Measurements from ENCODE around the gene ADCY4.
"Not testable (repeated sequence)": the region's sequence is repeated elsewhere in the genome, so short reads cannot be mapped to it uniquely, and the experiment has no call there.

Gene ADCY4

DNA sequence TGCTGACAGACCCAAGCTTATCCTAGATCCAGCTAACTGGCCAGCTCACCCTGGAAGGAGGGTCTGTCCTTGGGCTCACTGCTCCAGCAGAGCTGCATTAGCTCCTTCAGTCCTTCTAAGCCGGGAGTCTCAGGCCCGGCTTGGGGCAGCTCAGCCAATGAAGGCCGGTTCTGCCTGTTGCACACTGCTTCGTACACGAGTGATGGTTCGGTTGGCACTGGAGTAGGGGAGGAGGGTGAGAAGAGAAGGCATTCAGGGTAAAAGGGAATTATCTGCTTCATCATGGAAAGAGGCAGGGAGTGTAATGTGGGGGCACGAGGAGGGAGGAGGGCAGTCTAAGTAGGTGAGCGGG, 2.9 kb upstream of the ADCY4 start:
- DNase-seq, result no peak

DNA sequence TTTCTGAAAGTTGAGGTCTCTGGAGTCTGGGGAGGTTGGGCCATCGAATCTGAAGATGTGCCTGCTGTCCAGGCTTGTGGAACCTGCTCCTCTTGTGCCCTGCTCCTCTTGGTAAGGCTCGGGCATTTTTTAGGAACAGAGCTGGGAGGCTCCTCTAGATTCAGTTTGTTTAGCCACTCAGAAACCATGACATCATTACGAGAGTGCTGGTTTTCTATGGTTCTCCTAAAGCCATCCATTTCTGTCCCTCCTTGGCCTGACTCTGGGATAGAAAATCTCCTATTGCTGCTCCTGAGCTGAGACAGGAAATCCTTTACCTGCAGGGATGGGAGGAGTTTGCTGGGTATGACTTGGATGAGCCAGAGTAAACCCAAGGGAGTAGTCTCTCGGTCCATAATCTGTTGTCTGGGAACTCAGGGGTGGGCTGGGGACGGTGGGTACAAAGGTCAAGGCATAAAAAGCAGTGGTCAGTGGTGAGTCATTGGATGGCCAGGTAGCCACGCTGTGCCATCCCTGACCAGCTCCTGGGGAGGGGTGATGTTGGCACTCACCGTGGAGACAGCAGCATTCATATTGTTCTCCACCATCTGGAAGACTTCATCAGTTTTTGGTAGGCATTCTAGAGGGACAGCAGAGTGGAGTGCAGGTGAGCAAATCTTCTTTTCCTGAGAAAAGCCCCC, 2.4 kb upstream of the ADCY4 start:
- DNase-seq, result no peak

DNA sequence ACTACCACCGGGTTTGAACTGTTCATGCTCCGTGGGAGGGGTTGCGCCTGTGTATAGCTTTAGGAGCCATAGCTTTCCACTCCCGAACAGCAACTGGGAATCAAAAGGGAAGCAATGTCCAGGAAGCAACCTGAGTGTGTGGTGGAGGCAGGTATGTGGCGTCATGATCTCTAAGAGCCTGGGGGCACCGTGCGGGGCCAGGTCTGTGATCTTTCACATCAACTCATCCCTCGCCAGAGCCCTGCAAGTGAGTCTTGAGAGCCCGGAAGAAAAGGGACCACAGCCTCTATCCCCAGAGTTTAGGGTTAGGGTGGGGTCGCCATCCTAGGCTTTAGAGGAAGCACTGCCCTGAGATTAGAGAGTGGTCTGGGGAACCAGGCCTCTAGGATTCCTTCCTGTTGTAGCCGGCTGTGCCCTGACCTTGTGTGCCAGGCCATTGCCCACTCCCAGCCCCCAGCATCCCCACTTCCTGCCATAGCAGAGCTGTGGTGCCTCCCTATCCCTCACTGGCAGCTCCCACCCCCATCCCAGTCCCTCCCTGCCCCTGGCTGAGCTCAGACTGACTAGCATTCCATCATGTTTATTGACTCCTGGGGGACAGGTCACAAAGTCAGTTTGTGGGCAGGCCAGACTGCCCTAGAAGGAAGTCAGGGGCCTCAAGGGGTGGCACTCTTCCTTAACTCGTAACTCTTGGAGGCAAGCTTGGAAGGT, 745 bp upstream of the ADCY4 start:
- DNase-seq, result no peak

DNA sequence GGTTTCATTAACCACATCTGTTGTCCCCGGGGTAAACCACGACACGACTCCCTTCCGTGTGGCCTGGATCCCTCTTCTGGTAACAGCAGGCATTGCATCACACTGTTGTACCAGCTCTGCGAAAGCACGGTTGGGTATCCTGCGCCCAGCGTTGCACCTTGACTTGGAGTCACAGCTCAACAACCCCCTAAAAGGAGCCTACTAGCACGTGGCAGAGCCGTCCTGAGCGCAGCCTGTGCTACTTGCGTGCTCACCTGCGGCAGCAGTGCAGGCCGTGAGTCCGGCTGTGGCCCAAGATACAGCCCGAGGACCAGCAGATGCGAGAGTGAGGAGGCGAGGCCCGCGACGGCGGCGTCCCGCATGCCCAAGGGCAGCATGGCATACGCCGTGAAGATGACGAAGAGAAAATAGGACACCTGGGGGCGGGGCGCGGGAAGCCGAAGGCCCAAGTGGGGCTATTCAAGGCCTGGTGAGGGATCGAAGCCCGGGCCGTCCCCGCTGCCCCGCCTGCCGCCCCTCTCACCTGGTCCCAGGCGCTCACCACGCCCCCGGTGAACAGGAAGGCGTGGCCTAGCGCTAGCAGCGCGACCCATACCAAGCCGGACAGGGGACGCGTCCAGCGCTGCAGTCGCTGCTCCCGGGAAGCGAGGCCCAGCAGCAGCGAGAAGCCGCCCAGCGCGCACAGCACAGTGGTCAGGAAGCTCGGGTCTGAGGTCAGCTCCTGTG, 2.4 kb downstream of the ADCY4 start:
- peak; percentile 77 for DNase-seq

DNA sequence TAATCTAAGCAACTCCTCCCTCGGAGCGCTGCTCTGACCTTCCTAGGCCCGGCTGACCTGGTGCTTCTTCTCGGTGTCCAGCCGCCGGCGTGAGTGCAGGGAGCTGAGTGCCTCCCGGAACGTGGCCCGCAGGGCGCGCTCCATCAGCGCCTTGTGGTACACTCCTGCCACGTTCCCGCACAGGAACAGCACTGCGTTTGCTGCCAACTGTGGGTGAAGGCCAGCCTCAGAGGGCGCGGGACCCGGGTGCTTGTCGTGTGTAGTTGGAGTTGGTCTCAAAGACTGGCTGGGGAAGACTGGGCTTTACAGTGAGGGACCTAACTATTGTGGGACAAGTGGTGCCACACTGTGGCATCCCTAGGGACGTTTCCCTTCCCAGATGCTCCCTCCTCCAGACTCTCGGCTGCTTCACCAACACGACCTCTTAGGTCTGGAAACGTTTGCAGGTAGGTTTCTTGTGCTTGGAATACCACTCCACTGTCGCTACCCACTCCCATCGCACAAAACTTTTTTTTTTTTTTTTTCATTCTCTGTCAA, 3.1 kb downstream of the ADCY4 start:
- no peak for DNase-seq

DNA sequence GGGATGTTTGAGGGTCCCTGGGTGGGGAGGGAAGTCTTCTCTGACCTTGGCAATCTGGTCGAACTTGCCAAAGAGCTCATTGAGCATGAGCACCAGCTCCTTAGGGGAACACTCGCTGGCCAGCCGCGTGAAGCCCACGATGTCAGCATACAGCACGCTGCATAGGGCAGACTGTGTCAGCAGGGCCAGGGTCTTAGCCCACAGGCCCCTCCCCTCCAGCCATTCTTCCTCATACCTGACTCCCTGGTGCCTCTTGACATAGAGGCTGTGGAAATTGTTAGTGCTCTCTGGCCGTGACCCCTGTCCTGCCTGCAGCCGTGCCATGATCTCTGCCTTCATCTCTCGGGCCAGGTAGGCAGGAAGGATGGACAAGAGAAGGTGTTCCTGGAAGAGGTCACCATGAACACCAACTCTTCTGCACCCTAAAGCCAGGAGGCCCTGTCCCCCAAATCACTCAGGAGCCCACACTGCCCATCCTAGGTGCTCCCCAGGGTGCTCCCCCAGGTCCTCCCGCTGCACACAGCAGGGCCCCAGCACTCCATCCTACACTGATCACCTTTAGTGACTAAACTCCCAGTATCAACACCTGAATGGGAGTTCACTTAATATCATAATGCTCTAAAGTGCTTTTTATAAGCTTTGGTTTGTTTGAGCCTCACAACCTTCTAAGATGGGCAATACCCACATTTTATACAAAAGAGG, 3.7 kb downstream of the ADCY4 start:
- no peak for DNase-seq

DNA sequence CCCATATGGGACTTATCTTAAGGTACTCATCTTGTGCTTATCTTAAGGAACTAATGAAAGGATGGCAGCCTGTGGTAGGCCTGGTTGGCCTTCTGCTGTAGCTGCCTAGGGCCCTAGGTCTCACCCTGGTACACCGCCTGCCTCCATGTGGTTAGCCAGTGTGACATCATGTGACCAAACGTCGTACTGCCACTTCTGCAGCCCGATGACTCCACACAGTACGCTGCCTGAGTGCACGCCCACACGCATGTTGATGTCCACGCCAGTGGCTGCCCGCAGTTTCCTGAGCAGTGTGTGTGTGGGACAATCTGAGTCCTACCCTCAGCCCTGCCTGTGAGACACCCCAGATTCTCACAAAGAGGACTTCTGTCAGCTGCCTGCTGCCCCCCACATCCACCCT, 5.1 kb downstream of the ADCY4 start:
- DNase-seq, result no peak

DNA sequence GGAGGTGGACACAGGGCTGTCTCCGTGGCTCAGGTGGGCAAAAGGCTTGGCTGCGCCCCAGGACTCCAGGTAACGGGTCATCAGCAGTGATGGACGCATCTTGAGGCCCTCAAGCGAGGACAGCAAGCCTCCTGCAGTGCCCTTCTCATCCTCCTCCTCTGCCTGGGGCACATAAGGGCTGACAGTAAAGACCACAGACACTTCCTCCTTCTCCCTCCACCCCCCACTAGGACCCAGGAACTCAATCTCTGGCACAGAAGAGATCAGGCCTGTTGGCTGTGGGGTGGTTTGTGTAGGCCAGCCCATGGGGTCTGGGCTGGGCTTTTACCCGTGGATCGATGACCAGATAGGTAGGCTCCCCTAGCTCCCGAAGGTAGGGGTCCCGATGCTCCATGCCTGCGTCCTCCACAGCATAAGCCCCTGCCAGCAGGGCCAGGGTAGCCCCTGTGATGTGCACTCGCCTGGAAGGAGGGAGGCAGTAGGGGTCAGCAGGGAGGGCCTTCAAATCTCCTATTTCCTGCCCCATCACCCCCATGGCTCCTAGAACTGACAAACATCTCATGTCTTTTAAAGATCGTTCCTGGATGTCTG, 5.7 kb downstream of the ADCY4 start:
- DNase-seq, result no peak

DNA sequence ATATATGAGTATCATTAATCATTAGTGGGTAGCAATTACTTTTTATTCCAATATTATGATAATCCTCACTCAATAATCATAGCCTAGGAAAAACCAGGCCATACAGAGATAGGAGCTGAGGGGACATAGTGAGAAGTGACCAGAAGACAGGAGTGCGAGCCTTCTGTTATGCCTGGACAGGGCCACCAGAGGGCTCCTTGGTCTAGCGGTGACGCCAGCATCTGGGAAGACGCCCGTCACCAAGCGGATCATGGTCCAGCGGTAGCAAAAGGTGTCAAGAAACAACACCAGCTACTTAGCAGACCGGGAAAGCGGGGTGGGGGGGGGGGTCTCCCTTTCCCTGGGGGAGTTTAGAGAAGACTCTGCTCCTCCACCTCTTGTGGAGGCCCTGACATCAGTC, 7.0 kb downstream of the ADCY4 start:
- DNase-seq, result not testable (repeated sequence)

DNA sequence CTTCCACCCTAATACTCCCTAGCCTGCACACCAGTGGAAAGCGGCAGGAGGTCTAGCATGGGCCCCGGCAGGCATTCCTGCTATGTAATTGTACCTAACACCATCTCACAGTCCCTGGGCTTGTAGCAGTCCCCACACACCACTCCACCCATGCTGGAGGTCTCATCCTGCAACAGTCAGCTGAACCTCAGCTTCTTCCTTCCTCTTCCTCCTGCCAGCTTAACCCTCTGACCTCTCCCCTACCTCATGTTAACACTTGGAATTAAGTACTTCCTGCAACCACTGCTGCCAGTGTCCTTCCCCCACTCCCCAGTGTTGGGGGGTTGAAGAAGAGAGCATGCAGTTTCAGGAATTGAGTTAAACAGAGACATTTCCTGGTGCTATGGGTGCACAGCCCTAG, 7.6 kb downstream of the ADCY4 start:
- DNase-seq, result no peak

DNA sequence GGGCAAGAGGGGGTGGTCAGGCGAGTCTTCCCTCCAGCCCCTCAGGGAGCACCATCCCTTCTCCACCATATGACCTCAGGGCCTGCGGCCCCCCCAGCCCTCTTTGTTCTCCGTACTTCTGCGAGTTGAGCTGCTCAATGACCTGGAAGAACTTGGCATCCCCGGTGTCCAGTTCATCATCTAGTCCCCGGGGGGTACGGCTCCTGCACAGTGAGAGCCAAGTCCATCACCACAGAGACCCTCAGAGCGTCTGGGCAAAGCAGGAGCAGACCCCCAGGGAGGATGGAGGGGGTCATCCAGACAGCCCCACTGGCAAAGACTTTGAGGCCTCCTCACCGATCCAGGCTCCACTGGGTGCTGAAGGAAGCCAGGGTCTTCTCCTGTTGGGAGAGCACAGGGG, 8.9 kb downstream of the ADCY4 start:
- no peak for DNase-seq

DNA sequence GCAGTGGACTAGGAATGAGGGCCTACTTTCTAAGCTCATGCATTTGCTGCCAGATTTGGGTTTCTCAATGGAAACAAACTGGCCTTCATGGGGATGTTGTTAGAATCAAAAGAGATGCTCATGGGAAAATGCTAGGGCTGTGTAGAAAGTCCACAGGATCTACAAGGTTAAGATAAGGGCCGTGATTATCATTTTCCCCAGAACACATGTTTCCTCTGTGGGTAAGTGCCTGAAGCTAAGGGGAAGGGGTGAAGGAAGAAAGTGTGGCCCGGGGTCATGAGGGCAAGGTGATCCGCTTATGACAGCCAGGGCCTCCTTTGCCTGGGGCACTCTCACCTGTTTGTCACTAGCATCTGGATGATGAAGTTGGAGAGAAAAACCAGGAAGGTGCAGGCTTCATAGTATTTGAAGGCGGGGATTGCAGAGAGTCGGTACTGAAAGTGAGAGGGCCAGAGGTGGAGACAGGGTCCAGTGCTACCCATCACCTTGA, 9.8 kb downstream of the ADCY4 start:
- no peak for DNase-seq

DNA sequence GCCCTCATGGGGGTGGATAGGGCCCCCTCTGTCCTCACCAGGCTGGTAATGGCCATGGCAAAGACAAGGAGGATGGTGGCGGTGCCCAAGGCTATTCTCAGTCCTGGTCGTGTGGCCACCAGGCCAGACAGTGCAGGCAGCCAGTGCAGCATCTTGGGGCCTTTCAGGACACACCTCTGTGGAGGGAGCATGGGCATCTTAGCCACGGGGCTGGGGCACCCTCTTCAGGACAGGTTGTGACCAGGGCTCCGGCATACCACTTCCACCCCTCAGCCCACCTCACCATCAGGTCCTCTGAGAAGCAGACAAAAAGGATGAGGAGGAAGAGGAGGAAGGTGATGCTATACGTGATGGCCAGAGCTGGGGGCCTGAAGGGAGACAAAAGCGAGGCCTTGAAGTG, 10.8 kb downstream of the ADCY4 start:
- DNase-seq, result no peak

DNA sequence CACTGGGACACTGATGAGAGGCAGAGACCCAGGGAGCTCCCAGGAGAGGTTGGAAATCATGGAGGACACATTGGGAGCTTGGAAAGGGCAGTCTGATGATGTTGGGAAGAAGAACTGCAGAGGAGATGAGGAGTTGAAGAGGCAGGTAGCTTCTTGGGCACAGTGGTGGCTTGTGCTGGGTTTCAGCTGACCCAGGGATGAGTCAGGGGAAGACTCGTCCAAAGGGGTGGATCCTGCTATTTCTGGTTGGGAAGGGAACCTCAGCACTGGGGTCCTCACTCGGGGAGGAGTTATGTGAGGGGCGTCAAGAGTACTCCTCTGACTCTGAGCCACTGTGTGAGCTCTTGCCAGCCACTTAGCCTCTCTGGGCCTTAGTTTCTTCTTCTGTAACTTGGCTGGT, 11.5 kb downstream of the ADCY4 start:
- DNase-seq, result no peak

DNA sequence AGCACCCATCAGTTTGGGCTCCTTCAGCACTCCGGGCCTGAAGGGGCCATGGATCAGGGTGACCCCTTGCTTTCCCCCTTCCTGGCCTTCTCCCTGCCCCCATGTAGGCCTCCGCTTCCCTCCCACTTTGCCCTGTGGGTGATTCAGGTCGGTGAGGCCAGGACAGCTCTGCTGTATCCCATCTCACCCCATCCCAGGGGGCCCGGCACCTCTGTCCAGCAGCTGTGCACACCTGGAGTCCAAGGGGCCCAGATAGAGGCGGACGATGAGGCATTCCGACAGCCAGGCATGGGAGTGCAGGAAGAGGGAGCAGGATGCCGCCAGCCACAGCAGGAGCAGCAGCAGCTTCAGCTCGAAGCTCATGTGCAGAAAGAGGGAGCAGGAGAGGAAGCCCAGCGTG, 12.2 kb downstream of the ADCY4 start:
- no peak for DNase-seq

DNA sequence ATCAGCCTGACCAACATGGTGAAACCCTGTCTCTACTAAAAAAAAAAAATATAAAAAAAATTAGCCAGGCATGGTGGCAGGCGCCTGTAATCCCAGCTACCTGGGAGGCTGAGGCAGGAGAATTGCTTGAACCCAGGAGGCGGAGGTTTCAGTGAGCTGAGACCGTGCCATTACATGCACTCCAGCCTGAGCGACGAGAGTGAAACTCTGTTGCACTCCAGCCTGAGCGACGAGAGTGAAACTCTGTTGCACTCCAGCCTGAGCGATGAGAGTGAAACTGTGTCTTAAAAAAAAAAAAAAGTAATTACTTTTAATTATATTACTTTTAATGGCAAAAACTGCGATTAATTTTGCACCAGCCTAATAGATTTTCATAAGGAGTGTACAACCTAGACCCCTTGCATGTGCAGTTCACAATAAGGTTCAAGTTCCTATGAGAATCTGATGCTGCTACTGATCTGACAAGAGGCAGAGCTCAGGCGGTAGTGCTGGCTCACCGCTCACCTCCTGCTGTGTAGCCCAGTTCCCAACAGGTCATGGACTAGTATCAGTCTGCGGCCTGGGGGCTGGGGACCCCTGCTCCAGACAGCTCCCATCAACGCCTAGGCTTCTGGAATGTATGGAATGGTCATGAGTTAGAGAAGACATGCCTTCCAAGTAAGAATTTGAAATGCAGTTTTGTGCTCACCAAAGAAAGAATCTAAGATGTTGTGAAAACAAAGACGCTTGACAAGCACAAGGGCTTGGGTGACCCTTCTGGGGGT, 13.5 kb downstream of the ADCY4 start:
- DNase-seq, result no peak

DNA sequence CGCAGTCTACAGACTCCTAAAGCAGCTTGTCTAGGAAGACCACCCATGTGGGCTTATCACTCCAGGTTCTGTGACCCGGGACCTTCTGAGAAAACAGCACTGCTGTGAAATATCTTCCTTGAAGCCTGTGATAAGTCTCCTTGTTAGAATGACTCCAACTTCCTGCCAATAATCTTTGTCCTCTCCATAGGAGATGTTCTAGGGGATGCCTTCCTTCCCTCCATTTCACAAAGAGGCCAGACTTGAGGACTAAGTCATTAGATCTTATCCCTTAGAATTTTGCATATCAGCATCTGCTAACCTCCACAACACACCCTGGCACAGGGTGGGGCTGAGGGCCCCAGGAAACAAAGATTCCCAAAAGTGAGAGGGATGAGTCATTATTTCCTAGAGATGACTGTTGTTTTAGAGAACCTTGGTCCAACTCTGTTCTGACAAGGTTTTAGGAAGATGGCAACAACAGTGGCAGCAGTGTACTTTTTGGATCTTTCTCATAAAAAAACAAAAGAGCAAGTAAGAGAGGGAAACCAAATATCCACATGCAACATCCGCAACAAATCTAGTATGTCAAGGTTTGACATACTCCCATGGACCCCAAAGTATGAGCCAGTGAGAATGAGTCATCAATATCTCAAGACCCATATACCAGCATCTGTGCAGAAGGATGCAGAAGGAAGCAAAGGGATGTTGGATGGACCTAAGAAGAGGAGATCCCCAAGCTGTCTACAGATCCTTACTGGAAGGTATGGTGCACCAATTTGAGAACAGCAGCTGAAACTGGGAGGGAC, 17.5 kb downstream of the ADCY4 start:
- DNase-seq, result no peak

DNA sequence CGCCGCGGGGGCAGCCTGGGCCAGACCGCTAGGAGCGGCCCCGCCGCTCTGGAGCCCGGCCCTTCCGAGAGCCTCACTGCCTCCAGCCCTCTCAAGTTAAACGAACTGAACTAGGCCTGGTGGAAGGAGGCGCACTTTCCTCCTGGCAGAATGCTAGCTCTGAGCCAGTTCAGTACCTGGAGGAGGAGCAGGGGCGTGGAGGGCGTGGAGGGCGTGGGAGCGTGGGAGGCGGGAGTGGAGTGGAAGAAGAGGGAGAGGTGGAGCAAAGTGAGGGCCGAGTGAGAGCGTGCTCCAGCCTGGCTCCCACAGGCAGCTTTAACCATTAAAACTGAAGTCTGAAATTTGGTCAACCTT, 18.3 kb downstream of the ADCY4 start:
- DNase-seq, result no peak

DNA sequence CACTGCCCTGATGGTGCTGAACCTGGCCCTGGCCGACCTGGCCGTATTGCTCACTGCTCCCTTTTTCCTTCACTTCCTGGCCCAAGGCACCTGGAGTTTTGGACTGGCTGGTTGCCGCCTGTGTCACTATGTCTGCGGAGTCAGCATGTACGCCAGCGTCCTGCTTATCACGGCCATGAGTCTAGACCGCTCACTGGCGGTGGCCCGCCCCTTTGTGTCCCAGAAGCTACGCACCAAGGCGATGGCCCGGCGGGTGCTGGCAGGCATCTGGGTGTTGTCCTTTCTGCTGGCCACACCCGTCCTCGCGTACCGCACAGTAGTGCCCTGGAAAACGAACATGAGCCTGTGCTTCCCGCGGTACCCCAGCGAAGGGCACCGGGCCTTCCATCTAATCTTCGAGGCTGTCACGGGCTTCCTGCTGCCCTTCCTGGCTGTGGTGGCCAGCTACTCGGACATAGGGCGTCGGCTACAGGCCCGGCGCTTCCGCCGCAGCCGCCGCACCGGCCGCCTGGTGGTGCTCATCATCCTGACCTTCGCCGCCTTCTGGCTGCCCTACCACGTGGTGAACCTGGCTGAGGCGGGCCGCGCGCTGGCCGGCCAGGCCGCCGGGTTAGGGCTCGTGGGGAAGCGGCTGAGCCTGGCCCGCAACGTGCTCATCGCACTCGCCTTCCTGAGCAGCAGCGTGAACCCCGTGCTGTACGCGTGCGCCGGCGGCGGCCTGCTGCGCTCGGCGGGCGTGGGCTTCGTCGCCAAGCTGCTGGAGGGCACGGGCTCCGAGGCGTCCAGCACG, 18.9 kb downstream of the ADCY4 start:
- no peak for DNase-seq

DNA sequence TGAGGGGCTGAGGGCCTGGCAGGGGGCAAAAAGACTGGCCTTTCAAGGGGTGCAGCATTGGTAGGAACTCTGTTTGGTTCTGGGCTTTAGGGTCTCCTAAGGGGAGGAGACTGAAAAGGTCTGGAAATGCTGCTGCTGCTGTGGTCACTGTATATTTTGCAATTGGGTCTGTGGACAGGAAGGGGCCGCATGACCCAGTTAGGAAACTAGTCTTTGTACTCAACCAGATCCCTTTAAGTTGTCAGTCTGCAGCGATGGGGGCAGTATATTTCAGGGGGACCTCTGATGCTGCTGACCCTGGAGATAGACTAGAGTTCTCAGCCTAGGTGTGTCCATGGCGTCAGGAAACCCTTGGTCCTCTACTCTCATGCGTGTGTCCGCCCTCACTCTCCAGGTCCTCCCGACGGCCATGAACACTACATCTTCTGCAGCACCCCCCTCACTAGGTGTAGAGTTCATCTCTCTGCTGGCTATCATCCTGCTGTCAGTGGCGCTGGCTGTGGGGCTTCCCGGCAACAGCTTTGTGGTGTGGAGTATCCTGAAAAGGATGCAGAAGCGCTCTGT, 19.5 kb downstream of the ADCY4 start:
- no peak for DNase-seq

Measured in NCI-H1436 (cell line).